Stimulated activated naive CD8-positive, alpha-beta T cell treated with anti-CD3 and anti-CD28 coated beads, Interleukin-15, Interleukin-2, amounts not matched to agents 100 U/mL and 50 U/mL, for 24 hours (primary cell): ENCODE results near the gene UBE4A.

Experiments
- ATAC-seq: fragments of 150-1000 bp; cut with Tn5 transposase; one replicate; pipeline ENCODE4 v1.10.0; 2021
- DNase-seq: peaks from one replicate; pipeline ENCODE4 v3.0.0; 2021

The UBE4A gene, protein sequence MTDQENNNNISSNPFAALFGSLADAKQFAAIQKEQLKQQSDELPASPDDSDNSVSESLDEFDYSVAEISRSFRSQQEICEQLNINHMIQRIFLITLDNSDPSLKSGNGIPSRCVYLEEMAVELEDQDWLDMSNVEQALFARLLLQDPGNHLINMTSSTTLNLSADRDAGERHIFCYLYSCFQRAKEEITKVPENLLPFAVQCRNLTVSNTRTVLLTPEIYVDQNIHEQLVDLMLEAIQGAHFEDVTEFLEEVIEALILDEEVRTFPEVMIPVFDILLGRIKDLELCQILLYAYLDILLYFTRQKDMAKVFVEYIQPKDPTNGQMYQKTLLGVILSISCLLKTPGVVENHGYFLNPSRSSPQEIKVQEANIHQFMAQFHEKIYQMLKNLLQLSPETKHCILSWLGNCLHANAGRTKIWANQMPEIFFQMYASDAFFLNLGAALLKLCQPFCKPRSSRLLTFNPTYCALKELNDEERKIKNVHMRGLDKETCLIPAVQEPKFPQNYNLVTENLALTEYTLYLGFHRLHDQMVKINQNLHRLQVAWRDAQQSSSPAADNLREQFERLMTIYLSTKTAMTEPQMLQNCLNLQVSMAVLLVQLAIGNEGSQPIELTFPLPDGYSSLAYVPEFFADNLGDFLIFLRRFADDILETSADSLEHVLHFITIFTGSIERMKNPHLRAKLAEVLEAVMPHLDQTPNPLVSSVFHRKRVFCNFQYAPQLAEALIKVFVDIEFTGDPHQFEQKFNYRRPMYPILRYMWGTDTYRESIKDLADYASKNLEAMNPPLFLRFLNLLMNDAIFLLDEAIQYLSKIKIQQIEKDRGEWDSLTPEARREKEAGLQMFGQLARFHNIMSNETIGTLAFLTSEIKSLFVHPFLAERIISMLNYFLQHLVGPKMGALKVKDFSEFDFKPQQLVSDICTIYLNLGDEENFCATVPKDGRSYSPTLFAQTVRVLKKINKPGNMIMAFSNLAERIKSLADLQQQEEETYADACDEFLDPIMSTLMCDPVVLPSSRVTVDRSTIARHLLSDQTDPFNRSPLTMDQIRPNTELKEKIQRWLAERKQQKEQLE

DNA sequence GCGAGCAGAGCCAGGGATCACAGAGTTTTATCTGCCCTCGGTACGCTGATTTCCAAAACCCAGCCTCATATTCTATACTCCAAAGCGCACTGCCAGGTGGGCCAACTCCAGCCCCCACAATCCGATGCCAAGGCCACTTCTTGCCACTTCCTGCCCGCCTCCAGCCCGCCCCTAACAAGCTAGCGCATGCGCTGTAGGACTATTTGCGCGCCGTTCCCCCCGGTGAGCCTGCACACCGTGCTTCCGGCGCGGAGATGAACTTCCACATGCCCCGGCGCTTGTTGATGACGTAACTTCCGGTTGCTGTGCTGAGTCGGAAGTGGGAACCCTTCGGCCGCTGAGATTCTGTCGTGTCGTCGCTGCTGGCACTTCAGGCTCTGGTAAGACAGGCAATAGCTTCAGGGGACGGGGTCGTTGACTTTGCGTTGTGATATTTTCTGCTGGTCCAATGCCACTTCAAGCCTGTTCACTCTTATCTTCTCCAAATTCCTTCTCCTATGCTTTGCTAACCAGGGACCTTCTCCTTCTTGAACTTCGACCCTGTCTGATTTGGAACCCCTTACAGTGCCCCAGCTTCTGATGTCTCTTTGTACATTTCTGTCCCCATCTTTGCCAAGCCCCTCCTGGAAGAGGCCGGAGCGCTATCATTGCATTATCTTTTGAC is at the start of gene UBE4A:
Gene UBE4A, plus strand, starts transcription at position 306 of the 664 bp plus-strand sequence. CDS start 5,481 bp downstream, outside the sequence.
- DNase-seq: peak; percentile 99
- peak; percentile 96 for ATAC-seq

DNA sequence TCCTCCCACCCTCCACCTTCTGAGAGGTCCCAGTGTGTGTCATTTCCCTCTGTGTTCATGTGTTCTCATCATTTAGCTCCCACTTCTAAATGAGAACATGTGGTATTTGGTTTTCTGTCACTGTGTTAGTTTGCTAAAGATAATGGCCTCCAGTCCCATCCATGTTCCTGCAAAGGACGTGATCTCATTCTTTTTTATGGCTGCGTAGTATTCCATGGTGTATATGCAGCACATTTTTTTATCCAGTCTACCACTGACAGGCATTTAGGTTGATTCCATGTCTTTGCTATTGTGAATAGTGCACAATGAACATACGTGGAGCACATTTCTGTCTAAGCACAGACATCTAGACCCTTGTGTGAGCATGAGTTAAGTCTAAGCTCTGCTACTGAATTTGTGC is 49.1 kb upstream of the UBE4A start:
- no peak for ATAC-seq
- DNase-seq: no peak

DNA sequence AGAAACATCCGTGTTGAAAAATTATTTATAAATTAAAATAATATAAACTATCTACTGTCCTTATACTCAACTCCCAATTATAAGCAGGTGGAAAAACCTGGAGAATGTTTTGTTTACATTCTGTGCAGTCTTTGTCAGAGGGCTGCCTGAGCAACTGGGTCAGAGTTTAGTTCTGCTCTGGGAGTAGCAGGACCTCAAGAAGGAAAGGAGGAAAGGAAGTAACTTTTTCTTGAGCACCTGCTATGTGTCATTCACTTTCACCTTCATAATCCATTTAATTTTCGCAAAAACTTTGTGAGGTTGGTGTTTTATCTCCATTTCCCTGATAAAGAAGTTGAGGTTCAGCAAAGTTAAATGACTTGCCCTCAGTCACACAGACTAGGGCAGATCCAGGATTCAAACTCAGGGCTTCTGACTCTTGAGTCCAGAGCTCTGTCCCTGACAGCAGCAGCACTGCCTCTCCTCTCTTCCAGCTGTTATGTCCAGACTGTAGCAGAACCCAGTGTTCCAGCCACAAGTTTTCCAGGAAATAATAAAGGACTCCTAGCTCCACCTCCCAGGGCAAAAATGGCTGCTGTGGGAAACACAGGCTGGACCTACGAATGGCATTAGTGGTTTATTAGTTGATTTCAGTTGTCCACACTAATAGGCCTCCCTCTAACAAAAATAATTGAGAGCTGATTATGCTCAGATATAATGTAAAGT is 48.5 kb upstream of the UBE4A start:
- ATAC-seq: no peak
- DNase-seq: no peak

DNA sequence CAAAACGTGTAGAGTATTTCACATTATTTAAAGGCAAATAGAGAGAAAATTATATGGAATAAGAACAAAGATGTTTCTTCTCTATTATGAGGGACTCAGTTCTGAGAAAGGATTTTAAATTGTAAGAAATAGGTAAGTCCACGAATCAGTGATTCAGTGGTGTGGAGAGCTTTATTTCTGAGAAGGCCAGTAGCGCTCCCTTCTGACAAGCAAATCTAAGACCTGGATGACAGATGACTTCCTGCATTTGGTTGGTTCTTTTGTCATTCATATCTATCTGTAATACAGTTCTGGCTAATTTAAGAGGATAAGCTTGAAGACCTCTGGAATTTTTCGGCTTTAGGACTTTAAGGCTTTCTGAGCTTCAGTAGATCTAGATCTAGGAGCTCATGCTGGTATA is 47.9 kb upstream of the UBE4A start:
- DNase-seq: no peak
- ATAC-seq: no peak

DNA sequence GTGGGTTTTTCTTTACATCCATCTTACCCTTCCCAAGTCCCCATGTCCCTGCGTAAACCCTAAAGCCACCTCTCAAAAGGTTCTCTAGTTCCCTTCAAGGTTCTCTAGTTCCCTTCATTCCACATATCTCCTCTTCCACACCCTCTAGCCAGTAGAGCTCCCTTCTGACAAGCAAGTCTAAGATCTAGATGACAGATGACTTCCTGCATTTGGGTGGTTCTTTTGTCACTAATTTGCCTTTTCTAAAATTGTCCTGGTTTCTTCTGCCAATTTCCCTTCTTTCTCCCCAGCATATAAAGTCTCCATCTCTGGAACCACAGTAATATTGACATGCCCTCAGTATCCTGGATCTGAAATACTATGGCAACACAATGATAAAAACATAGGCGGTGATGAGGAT is 47.1 kb upstream of the UBE4A start:
- ATAC-seq (no peak), DNase-seq (no peak)

DNA sequence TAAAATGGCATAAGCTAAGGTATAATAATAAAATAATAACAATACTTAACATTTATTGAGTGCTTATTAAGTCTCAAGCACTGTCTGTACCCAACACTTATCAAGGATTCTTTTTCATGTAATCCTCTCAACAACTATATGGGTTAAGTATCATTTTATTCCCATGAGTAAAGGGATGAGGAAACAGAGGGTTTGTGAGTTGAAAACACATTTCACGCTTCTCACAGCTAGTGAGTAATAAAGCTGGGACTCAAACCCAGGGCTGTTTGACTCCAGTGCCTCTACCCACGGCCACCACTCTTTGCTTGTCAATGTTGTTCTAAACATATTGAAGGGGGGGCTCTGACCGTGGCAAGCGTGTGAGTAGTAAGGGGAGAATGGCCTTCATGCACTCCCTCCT is 46.2 kb upstream of the UBE4A start:
- ATAC-seq (no peak), DNase-seq (no peak)

DNA sequence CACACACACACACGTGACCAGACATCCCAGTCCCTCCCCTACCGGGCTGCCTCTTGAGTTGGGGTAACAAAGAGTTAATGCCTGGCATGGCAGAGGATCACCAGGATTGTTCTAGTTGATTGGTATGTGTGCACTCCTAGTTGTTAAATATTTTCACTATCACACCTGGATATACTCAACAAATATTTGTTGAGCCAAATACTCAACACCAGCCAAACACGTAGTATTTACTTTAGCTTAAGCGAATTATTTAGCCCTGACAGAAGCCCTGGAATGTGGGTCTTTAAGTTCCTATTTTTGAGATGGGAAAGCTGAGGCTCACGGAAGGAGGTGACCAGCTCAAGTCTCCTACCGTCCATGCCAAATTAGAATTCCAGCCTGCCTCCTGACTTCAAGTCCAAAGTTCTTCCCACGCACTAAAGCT is 44.4 kb upstream of the UBE4A start:
- no peak for DNase-seq
- ATAC-seq: no peak

DNA sequence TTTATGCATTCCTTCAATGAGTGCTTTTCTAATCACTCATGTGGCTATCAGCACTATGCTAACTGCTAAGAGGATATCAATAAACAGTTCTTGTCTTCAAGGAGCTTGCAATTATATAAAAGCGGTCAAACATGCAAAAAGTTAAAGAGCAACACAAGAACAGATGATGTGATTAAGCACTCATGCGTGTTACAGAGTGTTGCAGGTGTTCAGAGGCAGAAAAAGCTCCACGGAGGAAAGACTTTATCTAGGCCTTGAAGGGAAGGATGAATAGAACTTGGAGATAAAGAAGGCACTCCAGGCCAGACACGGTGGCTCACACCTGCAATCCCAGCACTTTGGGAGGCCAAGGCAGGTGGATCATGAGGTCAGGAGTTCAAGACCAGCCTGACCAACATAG is 41.3 kb upstream of the UBE4A start:
- no peak for ATAC-seq

DNA sequence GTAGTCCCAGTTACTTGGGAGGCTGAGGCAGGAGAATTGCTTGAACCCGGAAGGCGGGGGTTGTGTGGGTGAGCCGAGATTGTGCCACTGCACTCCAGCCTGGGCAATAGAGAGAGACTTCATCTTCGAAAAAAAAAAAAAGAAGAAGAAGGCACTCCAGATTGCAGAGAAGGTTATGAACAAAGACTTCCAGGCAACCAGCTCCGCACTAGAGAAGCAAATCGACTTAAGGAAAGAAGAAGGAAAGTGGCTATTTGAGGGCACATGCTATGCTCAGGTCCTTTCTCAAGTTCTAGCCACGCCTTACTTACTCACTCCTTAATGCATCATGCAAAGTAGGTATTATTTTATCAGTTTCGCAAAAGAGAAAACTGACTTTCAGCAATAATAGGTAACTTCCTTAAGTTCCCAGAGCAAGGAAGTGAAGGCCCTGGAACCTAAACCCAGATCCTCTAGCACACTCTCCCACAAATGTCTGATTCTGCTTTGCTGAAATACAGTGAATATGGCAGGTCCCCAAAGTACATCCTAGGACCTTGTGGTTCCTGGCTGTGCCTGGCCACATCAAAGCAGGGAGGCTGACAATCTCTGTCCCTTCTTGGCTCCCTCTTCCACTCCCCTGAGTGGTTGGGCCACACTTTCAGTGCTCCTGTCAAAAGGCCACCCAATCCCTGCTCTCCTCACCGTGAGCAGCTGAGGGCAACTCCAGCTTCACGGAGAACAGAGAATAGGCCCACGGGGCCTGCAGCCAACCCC is 40.6 kb upstream of the UBE4A start:
- DNase-seq (no peak), ATAC-seq (no peak)

More for the DNA sequence above, 41.3 kb upstream of the UBE4A start:
- DNase-seq: no peak

DNA sequence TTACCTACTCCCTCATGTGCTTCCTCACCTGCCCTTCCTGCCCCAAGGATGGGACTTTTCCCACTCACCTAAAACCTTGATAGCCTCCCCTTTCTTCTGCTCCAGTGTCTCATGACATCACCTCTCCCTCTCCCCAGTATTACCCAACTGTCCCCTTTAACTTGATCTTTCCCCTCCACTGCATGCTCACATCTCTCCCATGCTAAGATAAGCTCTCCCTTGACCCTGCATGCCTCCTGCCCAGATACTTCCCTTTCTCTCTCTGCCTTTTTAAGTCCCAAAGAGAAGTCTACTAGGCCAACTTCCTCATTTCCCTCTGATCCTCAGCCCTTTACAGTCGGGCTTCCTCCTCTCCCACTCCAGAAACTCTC is 40.1 kb upstream of the UBE4A start:
- ATAC-seq (no peak), DNase-seq (no peak)

DNA sequence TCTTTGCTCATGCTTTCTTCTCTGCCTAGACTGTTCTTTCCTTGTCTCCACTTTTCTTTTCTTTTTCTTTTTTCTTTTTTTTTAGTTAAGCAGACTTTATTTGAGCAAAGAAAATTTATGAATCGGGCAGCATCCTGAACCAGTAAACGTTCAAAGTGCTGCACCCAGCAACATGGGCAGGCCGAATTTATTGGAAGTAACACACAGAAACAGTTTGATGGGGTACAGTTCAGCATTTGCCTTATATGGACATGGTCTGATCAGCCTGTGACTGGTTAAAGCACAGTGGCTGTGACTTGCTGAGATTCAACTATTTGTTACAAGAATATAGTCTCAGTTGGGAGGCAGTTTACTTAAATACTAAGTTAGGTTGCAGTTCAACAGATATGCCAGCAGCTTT is 38.9 kb upstream of the UBE4A start:
- DNase-seq: no peak
- no peak for ATAC-seq

DNA sequence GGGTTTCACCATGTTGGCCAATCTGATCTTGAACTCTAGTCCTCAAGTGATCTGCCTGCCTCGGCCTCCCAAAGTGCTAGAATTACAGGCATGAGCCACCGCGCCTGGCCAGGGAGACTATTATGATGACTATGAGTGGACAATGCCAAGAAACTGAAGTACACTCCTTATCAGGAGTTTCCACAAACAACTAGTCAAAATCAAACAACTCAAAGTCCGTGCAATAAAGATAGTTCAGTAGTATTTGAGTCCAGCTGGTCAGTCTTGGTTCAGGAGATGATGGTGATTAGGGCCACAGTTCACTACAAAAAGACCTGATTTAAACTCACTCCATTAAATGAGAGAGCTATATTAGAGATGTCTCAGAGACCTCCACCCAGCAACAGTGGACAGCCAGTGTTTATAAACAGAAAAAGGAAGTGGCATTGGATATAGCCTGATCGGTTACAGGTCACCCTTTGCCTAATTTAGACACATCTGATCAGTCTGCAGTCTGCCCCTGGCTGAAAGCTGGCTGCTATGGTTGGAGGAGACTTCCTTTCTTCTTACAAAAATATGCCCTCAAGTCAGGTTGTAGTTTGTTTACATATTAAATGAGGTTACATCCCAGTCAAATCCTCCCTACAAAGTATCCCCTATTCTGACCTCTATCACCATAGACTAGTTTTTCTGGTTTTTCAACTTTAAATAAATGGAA is 37.9 kb upstream of the UBE4A start:
- no peak for DNase-seq
- no peak for ATAC-seq

DNA sequence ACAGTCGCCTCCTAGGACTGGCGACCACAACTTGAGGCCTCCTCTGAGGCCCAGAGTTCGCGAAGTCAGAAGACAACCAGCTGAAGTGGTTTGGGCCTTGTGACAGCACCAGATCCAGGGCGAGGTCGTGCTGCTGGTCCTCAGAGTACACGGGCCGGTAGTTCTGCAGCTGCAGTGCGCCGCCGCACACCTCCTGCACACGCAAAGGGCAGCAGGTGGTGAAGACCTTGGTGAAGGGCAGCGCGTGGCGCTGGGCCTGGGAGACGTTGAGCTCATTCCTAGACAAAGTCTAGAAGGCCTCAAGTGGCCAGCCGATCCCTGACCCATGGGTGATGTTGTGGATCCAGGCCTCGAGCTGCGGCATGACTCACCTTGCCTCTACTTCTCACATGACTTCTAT is 36.7 kb upstream of the UBE4A start:
- no peak for ATAC-seq
- no peak for DNase-seq

DNA sequence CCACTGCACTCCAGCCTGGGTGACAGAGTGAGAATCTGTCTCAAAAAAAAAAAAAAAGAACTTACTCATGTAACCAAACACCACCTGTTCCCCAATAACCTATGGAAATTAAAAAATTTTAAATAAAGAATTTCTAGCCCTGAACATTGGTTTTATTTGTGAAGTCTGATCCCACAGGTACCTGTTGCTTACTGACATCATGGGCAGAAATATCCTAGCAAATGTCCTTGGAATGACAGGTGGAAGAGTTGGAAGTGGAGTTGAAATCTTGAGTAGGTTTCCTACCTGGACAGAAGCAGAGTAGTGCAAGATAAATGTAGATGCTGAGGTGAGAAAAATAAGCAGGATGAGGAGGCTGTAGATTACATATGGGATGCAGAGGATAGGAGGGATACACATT is 34.1 kb upstream of the UBE4A start:
- DNase-seq (no peak), ATAC-seq (no peak)

DNA sequence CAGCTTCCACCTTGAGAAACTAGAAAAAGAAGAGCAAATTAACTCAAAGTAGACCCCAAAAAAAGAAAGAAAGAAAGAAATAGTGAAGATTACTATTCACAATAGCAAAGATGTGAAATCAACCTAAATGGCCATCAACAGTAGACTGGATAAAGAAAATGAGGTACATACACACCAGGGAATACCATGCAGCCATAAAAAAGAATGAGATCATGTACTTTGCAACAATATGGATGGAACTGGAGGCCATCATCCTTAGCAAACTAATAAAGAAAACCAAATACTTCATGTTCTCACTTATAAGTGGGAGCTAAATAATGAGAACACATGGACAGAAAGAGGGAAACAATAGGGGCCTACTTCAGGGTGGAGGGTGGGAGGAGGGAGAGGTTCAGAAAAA is 30.7 kb upstream of the UBE4A start:
- DNase-seq (no peak), ATAC-seq (no peak)

DNA sequence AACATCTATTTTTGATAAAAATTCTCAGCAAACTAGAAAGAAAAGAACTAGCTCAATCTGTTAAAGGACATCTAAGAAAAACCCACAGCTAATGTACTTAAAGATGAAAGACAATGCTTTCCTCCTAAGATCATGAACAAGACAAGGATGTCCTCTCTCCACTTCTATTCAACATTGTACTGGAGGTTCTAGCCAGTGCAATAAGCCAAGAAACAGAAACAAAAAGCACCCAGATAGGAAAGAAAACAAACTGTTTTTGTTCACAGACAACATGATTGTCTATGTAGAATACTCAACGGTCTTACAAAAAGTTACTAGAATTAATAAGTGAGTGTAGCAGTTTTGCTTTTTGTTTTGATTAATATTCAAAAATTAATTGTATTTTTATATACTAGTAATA is 24.7 kb upstream of the UBE4A start:
- DNase-seq (no peak), ATAC-seq (no peak)

DNA sequence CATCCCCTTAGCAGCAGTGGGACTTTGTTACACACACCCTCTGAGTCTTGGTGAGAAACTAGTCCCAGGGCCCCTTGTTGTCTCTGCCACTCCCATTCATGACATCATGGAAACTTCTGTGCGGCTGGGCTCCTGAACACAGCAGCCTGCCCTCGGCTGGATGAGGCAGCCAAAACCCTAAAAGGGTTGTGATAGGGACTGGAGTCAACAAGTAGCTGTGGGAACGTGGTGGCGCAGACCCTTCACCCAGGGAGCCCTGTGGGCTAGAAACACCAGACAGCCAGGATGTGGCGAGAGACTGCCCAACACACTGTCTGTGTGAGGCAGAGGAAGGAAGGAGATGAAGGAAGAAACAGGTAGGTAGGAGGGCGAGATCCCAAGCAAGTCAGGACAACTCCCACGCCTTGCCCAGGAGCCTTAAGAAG is 20.8 kb upstream of the UBE4A start:
- ATAC-seq (peak; percentile 73), DNase-seq (peak; percentile 88)

DNA sequence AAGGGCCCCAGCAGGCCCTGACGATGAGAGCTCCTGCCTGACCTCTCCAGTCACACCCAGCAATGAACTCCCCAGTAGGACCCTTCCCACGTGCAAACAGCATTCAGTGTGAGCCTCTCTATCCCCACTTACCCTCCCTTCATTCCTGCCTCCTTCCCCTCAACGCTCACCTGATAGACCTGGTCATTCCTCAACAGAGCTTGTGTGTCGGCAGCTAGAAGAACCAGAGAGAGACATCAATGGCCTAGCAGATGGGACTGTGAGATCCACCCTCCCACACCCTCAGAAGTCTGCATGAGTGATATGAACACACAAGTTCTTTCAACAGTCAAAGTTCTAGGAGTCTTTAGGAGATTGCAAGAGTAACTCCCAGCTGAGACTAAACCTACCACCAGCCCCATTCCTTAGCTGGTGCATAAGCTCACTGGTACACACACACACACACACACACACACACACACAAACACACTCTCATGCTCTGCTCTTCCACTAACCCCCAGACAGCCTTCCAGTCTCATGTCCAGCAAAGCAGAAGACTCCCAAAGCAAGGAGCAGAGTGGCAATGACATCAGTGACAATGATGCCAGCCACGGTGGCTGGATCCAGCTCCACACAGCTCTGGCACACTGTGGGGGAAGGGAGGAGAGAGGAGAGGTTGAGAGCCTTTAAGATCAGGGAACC is 20.0 kb upstream of the UBE4A start:
- ATAC-seq (no peak), DNase-seq (no peak)

DNA sequence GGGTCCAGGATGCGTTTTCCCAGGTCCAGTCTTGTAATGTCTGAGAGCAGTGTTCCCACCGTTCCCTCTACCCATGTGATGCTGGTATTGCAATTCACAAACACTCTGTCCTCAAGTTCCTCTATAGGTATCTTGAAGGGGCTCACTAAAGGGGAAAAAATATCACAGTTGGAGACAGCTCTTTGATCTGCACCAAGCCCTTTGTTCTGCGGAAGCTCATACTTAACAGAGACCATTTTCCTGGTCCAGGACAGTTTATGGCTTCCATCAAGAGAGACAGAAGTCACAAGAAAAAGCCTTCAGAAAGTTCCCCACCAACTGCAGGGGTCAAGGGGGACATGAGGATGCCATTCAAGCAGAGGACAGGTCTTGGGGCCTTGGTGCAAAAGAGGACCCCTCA is 19.0 kb upstream of the UBE4A start:
- ATAC-seq: no peak
- DNase-seq: no peak

DNA sequence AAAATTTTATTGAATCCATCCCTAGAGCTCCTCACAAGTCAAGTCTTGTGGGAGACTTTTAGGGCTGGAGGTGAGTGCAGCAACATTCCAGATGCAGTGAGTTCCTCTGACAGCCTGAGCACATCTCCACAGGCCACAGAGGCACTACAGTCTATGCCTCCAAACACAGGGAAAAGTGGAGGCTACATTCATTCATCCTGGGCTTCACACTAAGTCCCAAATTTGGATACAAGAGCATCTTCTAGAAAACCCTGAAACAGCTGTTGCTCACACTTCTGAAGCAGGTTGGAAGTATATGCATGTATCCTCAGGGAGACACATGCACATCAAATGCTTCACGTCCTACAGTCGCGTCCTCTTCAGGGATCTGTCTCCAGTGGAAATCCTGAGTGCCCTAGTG is 18.1 kb upstream of the UBE4A start:
- ATAC-seq (no peak), DNase-seq (no peak)
